GM13977 (cell line): ENCODE results near the gene KLC1.

Experiments
- DNase-seq: peaks from one replicate; pipeline ENCODE4 v3.0.0; 2012; ENCODE audit warnings: low spot score
- in situ Hi-C: fragments of 300-500 bp; cut with MboI; formaldehyde crosslinking; loops from one replicate; pipeline ENCODE4 v1.12.0; 2022; ENCODE audit warnings: low sequenced_read_pairs, low pct_unique_long_range_greater_than_20kb, mixed read lengths, inconsistent platforms; ENCODE audit not compliant: unreplicated experiment
- TF ChIP-seq, protein P1 (sequence below): IDR thresholded peaks from 2 replicates; pipeline ENCODE4 v1.5.1; 2012; ENCODE audit warnings: mild to moderate bottlenecking, control low read depth; ENCODE audit not compliant: insufficient read depth; ENCODE audit errors: extremely low read depth, missing control alignments

The KLC1 gene

DNA sequence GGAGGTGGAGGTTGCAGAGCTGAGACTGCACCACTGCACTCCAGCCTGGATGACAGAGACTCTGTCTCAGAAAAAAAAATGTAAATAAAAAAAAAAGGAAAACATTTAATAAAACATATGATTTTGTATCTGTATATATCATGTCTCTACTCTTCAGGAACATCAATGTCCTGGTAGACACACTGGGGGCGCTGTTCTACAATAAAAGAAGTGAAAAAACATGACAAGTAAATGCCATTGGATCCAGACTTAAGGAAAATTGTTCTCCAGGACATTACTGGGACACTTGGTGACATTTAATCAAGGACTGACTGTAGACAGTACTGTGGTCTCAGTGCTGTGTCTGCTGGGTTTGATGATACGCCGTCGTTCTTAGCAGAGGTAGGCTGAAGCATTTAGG, 15.5 kb upstream of the KLC1 start:
- TF ChIP-seq, protein P1, sequence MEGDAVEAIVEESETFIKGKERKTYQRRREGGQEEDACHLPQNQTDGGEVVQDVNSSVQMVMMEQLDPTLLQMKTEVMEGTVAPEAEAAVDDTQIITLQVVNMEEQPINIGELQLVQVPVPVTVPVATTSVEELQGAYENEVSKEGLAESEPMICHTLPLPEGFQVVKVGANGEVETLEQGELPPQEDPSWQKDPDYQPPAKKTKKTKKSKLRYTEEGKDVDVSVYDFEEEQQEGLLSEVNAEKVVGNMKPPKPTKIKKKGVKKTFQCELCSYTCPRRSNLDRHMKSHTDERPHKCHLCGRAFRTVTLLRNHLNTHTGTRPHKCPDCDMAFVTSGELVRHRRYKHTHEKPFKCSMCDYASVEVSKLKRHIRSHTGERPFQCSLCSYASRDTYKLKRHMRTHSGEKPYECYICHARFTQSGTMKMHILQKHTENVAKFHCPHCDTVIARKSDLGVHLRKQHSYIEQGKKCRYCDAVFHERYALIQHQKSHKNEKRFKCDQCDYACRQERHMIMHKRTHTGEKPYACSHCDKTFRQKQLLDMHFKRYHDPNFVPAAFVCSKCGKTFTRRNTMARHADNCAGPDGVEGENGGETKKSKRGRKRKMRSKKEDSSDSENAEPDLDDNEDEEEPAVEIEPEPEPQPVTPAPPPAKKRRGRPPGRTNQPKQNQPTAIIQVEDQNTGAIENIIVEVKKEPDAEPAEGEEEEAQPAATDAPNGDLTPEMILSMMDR = peak; percentile 44
- in situ Hi-C loops = no loop called here
- DNase-seq = peak; percentile 14

DNA sequence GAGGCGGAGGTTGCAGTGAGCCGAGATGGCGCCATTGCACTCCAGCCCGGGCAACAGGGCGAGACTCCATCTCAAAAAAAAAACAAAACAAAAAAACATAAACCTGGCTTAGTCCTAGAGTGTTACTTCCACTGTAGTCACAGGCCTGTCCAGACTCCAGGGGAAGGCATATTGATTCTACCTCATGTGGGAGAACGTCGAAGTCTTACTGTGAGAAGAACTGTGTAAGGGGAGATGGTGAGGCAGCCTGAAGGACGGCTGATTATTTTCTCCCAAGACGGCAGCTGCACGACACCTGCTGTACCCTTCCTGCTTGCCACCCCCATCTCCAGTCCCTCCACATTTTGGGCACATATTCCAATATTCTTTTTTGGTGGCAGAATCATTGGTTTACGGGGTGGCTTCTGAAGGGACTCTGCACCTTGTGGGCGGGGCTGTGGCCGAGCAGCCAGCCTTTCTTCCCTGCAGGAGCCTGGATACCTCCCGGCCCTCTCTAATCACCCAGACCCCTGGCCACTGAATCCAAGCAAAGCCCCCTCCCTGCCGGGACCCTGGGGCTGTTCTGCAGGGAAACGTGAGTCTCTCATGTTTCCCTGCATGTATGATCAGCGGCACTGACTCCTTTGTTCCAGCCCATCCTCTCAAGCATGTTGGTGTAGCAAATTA, 12.2 kb upstream of the KLC1 start:
- TF ChIP-seq, protein P1 = no peak
- in situ Hi-C loops = no loop called here
- no peak for DNase-seq

DNA sequence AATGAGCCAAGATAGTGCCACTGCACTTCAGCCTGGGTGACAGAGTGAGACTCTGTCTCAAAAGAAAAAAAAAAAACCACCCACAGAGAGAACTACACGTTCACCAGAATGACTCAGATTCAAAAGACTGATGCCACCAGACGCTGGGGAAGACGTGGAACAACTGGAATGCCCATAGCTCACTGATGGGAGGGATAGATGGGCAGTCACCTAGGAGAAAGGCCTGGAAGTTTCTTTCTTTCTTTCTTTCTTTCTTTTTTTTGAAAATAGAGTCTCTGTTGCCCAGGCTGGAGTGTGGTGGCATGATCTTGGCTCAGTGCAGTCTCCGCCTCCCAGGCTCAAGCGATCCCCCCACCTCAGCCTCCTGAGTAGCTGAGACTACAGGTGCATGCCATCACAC, 10.0 kb upstream of the KLC1 start:
- no peak for DNase-seq
- TF ChIP-seq, protein P1 = no peak
- in situ Hi-C loops = no loop called here

DNA sequence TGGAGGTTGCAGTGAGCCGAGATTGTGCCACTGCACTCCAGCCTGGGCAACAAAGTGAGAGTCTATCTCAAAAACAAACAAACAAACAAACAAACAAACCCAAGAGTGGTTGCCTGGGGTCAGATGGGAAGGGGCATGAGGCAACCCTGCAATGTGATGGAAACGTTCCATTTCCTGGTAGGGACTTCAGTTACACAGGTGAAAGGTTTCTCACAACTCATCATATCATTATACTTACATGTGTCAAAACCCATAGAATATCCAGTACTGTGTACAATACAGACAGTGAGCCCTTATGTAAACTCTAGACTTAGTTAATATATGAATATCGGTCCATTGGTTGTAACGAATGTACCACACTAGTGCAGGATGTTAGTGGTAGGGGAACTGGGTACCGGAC, 7.2 kb upstream of the KLC1 start:
- in situ Hi-C loops = no loop called here
- TF ChIP-seq, protein P1 = no peak
- no peak for DNase-seq

DNA sequence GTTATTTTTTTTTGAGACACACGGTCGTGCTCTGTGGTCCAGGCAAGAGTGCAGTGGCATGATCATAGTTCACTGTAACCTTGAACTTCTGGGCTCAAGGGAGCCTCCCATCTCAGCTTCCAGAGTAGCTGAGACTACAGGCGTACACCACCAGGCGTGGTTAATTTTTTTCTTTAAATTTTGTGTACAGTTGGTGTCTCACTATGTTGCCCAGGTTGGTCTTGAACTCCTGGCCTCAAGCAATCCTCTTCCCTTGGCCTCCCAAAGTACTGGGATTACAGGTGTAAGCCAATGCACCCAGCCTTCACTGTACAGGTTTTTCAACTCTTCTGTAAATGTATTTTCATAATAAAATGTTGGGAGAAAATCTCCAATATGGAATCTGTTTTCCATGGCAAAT, 5.7 kb upstream of the KLC1 start:
- in situ Hi-C loops = no loop called here
- TF ChIP-seq, protein P1 = no peak
- no peak for DNase-seq

DNA sequence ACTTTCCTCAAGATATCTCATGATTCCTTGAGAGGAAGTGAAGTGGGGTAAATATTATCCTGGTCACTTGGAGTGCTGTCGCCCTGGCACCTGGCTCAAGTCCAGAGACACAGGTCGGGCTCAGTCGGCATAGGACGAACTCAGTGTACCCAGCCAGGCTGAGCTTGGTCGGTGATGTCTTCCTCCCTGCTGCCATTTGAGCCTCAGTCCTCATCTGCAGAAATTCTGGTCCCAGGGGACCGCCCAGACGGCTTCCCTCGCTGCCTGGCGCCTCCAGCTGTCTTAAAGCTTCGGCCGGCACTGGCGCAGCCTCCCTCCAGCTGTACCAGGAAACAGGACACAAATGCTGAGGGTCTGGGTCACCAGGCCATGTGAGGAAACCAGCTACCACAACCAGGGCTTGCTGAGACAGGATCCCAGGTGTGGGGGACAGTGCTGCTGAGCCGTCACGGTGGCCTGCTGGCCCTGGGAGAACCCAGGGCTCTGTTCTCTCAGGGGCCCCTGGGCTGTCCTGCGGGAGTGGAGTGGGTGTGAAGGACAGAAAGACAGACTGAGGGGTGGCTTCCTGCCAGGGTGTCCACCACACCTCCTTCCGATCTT, 5.0 kb upstream of the KLC1 start:
- in situ Hi-C loops = no loop called here
- DNase-seq = no peak
- TF ChIP-seq, protein P1 = no peak
